ENCODE measurements around the gene LRIT2.

LRIT2 gene

DNA sequence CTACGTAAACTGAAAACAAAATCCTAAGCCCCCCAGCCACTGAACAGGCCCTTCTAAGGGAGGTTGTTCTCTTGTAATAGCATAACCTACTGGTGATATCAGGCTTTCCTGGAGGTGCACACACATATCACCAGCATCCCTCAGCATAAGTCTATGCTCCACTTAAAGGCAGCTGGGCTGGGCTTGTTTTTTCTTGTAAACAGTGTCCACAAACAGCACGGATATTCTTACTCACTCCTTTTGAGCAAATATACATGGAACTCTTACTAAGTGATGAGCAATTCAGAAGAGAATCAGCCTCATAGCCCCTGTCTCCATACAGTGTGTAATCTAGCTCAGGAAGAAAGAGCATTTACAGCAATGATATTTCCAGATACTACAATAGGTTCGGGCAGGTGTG lies 13.6 kb upstream of the LRIT2 start:
- DNase-seq: no peak

DNA sequence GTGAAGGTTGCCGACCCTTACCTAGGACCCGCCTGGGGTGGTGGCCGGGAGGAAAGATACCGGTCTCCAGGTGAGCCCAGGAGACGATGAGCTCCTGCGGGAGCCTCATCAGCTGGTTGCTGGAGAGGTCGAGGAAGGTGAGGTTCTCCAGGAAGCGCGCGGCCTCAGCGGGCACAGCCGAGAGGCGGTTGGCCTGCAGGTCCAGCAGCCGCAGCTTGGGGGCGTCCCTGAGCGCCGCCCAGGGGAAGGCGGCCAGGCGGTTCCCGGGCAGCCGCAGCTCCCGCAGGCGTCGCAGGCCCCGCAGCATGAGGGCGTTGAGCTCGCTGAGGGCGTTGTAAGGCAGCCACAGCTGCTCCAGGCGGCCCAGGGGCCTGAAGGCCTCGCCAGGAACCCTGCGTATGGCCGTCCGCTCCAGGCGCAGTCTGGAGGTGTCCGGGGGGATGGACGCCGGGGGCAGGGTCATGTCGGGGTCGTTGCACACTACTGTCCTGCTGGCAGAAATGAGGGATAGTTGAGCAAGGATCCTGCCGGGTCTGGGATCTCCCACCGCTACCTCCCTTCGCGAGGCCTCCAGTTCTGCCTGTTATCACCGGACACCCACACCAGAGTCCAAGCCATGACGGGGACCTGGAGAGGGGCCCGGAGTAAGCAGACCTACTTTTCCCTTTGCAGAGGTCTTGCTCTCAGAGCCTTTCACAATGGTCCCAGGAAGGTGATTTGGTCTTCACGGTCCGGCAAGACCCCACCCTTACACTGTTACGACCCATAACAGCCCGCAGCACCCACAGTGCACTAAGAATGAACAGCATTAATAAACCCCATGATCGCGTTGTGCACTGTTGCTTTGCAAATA lies 12.1 kb upstream of the LRIT2 start:
- DNase-seq: no peak

DNA sequence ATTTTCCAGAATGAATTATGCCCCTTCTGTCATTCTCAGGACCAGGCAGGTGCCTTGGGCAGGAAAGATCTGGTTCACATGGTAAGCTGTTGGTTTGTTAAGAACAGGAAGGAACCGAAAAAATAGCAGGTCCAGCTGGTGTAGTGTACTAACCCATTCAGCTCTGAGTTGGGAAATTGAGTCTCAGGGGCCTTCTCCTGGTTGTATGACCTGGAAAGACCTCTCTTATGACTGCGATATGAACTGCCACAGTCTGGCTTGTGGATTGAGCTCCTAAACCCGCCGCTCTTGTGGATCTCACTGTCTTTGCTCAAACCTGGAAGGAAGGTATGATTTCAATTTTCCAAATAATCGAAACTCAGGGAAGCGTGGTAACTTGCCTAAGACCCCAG lies 11.5 kb upstream of the LRIT2 start:
- no peak for DNase-seq

DNA sequence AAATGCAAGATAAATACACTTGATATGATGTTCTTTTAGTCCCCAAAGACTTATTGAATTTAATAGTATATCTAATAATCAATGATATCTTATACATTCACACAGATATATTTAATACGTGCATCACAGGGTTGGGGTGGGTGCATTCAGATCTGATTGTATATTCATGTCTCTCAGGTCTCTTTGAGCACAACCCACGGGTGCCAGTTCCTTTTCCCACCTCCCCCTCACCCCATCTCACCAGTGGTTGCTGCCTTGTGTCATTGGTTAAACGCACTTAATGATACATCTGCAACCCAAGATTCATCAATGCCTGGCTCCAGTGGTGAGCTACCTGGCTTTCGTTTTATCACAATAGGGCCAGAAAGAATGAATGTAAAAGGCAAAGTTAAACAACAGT lies 9.8 kb upstream of the LRIT2 start:
- DNase-seq: no peak

GRCh38 chr10:84234479-84234878 lies 9.1 kb upstream of the LRIT2 start:
- DNase-seq: no peak

DNA sequence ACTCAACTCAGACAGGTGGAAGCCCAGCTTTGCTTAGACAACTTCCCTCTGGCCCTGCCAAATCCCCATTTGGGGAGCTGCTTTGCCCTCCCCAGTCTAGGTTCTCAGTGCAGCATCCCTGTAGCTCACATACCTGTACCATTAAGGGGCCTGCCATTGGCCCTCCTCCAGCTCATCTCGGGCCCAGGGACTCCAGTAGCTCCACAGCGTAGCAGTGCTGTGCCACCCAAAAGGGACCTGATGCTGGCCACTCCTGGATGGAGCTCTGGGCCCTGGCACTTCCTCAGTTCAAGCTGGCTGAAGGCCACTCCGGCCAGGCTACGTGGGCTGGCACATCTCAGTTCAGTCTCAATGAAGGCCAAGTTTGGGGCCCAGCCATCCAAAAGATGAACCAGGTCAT lies 8.6 kb upstream of the LRIT2 start:
- DNase-seq: no peak

DNA sequence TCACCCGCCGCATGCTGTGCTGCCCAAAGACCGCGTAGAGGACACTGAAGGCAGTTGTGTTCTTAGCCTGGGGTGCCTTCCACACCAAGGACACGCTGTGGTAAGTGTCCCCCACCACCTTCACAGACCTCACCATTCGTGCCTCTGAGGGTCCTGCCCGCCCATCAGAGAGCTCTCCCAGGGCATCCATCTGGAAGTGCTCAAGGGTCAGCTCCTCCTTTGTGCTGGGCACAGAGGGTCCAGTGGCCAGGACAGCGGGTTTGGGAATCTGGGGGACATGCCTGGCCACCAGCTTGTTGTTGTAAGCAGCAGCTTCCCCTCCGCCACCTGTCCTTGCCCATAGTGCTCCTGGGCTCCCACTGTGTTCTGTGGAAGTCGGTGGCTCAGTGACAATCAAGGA lies 7.0 kb upstream of the LRIT2 start:
- DNase-seq: no peak

DNA sequence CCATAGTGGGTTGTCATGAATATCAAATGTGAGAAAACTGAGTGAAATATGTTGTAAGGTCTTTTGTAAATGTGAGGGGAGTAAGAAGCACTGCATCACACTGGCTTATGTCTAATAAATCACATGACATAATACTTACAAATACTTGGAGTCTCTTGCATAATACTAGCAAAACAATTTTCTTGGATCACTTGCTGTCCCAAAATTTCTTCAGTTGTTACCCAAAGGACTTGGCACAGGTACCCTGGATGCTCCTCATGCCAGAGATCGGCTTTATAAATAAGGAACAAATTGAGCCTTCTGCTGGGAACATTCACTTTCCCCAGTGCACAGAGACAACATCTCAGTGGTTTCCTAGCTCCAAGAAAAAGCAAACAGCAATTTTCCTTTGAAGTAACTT lies 5.0 kb upstream of the LRIT2 start:
- DNase-seq: no peak

- no peak for DNase-seq
These were observed 2.5 kb upstream of the LRIT2 start for GRCh38 chr10:84227810-84228209.

- no peak for DNase-seq
These were observed 1.3 kb upstream of the LRIT2 start for GRCh38 chr10:84226616-84227015.

- DNase-seq: no peak
These were observed 824 bp downstream of the LRIT2 start for GRCh38 chr10:84224411-84225028.

GRCh38 chr10:84221916-84222315 lies 3.4 kb downstream of the LRIT2 start:
- no peak for DNase-seq

- no peak for DNase-seq
These were observed 7.6 kb downstream of the LRIT2 start for GRCh38 chr10:84217746-84218145.

GRCh38 chr10:84216834-84217233 lies 8.5 kb downstream of the LRIT2 start:
- no peak for DNase-seq

DNA sequence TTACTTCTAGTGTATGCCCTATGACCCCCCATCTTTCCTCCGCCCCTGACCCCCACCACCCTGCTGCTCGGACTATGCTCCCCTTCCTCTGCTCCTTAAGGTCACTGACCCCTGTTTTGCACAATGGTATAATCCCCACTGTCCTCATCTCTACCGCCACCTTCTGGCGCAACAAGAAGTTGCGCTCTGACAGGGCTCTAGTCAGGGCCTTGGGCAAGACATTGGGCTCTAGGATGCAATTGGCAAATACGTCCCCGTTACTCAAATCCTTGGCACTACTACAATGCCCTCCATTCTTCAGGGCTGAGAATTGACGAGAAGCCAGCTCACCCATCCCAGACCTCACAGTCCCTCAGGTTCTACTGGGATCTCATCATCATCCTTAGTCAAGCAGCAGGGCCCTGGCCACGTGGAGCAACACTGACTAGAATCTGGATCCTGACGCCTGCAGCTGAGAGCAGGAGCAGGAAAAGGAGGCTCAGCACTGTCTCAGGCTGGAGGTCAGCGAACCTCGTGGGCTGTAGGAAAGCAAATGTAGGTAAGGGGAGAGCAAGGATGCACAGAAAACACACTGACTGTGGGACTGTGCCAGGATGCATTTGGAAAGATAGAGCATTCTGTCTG lies 10.6 kb downstream of the LRIT2 start:
- DNase-seq: no peak

DNA sequence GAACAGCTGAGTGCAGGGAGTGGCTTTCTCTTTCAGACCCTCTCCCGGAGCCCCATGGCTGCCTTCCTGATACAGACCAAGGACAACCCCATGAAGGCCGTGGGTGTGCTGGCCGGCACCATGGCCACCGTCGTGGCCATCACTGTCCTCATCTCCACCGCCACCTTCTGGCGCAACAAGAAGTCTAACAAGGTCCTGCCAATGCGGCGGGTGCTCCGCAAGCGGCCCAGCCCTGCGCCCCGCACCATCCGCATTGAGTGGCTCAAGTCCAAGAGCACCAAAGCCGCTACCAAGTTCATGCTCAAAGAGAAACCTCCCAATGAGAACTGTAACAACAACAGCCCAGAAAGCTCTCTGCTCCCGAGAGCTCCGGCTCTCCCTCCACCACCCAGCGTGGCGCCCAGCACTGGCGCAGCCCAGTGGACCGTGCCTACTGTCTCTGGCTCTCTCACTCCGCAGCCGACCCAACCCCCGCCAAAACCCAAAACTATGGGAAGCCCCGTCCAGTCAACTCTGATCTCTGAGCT lies 11.2 kb downstream of the LRIT2 start:
- no peak for DNase-seq

GRCh38 chr10:84213076-84213475 lies 12.3 kb downstream of the LRIT2 start:
- no peak for DNase-seq

DNA sequence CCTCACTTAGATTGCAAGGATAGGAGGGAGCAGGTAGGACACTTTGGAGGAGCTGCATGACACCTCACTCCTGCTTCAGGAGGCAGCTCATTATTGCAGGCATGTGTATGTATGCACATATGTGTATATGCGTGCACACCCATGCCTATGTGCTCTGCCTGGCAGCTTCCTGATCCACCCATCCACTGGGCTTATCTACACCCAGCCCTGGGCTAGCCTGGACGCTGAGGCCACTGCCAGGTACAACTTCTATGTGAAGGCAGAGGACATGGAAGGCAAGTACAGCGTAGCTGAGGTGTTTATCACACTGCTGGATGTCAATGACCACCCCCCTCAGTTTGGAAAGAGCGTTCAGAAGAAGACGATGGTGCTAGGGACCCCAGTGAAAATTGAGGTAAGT lies 13.3 kb downstream of the LRIT2 start:
- no peak for DNase-seq

- no peak for DNase-seq
These were observed 13.8 kb downstream of the LRIT2 start for GRCh38 chr10:84211566-84211965.

DNA sequence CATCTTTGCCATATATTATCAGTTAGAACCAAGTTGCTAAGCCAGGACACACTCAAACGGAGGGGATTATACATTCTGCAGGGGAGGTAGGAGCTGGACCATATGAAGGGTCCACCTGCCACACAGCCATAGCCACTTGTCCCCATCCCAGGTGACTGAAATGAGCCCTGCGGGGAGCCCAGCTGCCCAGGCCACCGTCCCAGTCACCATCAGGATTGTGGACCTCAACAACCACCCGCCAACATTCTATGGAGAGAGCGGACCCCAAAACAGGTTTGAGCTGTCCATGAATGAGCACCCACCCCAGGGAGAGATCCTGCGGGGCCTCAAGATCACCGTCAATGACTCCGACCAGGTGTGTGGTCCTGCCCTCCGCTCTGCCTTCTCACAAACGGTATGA lies 17.3 kb downstream of the LRIT2 start:
- no peak for DNase-seq

DNA sequence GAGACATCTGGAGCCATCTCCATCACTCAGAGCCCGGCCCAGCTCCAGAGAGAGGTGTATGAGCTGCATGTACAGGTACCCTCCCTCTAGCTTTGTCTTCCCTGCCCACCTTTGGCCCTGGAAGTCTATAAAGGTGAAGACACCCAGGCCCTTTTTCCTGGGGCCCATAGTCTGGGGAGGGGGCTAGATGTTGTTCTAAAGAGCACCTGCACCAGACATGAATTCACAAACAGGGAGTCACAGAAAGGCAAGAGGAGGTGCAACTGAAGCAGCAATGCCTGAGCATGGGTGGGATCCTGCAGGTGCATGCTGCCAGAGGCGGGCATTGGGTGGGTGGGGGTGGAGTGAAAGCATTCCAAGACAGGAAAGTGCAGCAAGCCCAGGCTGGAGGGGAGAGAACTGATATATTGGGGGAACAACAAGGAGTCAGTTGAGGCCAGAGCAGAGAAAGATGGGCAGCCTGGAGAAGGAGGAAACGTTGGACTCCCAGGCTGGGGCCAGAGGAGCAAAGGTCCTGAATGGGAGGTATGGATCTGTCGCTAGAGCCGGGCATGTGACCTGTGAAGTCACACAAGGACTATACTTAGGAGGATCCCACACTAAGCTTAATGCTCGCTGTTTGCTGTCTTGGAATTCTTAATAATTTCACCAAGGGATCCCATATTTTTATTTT lies 19.4 kb downstream of the LRIT2 start:
- no peak for DNase-seq

- no peak for DNase-seq
These were observed 20.1 kb downstream of the LRIT2 start for GRCh38 chr10:84205049-84205852.

DNA sequence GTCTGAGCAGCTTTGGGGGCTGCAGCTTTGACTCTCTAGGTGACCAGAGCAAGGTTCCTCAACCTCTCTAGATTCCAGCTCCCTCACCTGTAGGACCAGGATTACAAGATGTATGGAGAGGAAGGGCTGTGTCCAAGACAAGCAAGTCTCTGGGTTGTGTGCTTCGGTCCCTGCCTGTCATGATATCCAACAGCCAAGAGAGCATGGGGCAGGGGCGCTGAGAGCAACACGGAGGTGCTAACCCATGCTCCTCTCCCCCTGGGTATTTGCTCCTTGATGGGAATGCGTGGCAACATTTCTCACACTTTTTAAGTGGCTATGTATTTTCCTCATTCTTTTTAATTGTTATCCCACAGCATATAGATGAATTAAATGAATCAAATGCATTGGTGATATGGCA lies 20.7 kb downstream of the LRIT2 start:
- DNase-seq: no peak
